Activated CD4-positive, alpha-beta T cell treated with anti-CD3 and anti-CD28 coated beads, Interleukin-2, Interleukin-4, amounts not matched to agents 100 ng/mL and 50 ng/mL, durations not matched to agents 16 hours and 8 hours (primary cell): ENCODE data around the gene NLGN1.

Experiments
- DNase-seq: peaks from one replicate; pipeline ENCODE4 v3.0.0-alpha.2; 2020; ENCODE audit warnings: low spot score

The NLGN1 gene

GRCh38 chr3:173992416-173992815, 594.9 kb downstream of the NLGN1 start:
- DNase-seq = no peak

GRCh38 chr3:173993299-173993698, 595.8 kb downstream of the NLGN1 start:
- no peak for DNase-seq

- no peak for DNase-seq
These were observed 603.1 kb downstream of the NLGN1 start for GRCh38 chr3:174000675-174001074.

DNA sequence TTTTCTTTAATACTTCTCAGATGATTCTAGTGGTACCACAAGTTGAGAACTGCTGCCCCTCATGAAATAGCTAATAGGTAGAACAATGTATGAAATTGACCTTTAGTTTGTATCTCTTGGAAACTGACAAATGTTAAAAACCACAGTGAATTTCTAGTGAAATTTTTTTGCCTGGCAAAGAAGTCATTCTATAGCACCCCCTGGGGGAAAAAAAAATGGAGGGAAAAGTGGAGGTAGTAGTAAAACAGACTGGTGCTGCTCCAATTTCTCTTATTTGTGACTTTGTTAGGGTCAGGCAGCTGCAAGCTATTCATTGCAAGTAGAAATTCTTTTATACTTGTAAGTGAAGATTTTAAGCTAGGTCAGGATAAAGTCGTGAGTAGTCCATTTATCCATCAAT, 605.0 kb downstream of the NLGN1 start:
- DNase-seq = no peak

- no peak for DNase-seq
These were observed 613.4 kb downstream of the NLGN1 start for GRCh38 chr3:174010907-174011306.

DNA sequence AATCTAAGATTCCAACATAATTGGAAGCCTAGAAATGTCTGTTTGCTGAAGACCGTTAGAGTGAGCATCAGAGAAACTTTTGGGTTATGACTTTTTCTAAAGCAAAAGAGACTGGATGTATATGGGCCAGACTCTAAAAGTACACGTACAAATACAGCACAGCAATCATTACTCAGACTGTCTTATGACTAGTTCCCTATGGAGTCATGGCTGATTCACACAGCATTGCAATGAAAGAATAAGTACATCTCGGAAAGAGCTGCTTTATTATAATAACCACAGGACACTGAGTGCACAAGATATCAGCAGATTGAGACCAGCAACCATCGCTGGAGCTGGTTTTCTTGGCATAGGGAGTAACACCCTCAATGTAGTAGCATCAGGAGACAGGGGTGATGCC, 618.6 kb downstream of the NLGN1 start:
- DNase-seq = no peak

DNA sequence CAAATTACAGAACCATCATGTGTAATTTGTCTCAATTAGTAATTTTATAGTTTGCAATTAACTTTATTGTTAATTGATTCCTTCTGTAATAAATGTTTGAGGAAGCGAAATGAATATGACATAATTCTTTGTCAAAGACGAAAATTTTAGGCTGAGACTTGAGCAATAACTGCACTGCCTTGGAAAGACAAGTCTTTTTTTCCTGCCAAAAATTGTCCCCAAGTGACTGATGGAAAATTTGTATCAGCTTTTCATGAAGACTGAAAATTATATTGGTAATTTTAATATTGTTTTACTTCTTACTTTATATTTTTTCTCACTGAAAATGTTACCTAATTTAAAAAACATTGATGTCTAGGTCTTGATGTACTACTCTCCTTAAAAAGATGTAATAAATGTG, 622.6 kb downstream of the NLGN1 start:
- DNase-seq = no peak

DNA sequence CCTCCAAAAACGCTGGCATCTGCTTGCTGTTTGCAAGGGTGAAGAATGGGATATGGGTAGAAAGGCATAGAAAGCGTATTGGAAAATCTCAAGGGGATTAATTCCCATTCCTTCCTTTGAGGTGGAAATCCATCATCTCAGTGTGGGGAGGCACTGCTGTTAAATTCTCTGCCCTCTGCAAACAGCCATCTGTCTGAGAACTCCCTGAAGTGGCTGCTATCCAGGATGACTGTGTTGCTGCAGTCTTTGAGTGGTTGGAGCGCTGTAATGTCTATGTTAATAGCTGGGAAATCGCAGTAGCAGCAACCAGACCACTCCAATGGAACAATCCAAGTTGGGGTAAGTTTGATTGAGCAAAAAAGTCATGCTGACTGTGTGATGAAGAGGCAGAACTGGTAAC, 625.9 kb downstream of the NLGN1 start:
- DNase-seq = no peak

DNA sequence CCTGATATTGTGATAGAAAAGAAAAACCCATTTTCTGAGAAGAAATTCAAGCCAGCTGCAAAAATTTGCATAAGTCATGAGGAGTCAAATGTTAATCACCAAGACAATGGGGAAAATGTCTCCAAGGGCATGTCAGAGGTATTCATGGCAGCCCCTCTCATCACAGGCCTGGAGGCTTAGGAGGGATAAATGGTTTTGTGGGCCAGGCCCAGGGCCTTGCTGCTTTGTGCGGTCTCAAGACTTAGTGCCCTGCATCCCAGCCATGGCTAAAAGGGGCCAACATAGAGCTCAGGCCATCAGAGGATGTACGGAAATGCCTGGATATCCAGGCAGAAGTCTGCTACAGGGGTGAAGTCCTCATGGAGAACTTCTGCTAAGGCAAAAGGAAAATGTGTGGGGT, 631.1 kb downstream of the NLGN1 start:
- no peak for DNase-seq

- no peak for DNase-seq
These were observed 637.9 kb downstream of the NLGN1 start for GRCh38 chr3:174035328-174035886.

DNA sequence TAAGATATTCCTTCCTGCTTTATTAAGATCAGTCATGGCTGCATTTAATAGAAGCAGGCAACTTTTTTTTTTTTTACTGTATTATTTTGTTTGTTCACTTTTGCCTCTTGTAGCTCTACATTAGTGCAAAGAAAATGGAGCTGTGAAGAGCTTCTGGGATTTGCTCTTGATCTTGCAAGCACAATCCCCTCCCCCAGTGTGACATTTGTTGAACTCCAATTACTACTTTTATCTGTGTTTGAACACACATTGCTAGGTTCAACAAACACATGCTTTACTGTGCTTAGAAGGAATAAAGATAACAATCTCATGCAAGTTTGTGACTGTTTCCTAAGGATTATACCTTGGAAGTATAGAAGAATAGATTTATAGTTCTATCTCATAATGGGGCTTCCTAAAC, 648.8 kb downstream of the NLGN1 start:
- no peak for DNase-seq

GRCh38 chr3:174049472-174049871, 651.9 kb downstream of the NLGN1 start:
- DNase-seq = no peak

GRCh38 chr3:174051191-174051590, 653.6 kb downstream of the NLGN1 start:
- DNase-seq = no peak

DNA sequence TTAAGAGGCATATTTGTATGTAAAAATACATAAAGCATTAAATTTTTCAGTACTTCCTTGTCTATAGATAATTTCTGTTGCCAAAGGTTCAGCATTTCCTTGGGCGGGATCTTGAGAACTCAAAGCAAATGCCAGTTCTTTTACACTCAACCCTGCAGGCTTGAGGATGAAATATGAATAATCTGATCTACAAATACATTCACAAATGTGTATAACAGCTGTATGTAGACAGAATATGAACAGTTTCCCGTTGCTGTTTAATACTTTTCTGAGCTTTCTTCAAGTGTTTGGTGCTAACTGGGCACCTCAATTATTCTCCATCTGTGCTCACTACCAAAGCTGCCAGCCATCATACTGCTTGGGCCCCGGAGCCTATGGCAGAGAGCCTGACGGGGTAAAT, 661.3 kb downstream of the NLGN1 start:
- DNase-seq = no peak

DNA sequence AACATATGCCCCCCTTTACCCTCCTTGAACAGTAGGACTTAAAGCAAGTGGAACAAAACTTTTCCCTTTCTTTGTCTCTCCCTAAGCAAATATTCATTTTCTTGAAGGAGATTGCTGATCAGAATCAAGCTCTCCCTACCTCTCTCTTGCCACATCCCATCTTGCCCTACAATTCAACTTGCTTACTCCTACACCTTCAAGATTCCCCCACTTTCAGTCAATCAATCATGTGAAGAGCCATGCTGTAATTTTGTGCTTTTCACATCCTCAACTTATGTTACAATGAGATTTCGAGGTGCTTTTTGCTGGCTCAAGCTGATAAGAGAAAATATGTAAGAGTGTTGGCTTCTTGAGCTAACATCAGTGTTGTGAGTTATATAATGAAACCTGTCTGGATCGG, 662.9 kb downstream of the NLGN1 start:
- no peak for DNase-seq

- DNase-seq = no peak
These were observed 663.6 kb downstream of the NLGN1 start for GRCh38 chr3:174061162-174061561.

DNA sequence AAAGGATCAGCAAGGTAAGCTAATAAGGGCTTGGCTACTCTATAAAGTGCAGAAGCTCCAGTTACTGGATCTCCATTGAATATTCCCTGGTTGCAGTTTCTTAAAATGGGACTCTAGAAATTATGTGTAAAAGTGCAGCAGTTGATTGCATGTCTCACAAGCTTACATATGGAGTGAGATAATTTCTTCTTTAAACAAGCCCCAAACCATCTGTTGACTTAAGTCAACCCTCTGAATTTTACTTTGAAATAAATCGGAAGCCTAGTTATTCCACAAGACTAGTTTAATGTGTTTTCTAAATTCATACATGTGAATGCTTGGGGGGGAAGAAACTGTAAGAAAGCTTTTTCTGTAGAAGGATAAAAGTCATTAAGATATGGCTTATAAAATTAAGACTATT, 664.2 kb downstream of the NLGN1 start:
- DNase-seq = no peak

GRCh38 chr3:174062923-174063322, 665.4 kb downstream of the NLGN1 start:
- no peak for DNase-seq

DNA sequence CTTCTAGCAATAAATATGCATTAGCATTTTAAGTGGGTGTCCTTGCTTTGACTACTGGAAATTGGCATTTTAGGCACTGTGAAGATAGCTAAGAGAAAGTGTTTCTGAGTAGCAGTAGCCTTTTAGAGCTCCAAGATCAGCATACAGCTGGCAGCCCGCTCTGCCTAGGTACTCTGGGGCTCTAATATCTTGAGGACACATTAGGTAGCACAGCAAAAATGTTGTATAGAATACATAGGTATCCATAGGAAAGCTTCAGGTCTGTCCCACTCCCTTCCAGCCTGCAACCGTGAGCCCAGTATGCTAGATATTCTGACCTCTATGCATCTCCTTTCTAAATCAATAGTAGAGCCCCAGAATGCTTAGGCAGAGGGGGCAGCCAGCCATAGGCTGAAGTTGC, 670.5 kb downstream of the NLGN1 start:
- no peak for DNase-seq

DNA sequence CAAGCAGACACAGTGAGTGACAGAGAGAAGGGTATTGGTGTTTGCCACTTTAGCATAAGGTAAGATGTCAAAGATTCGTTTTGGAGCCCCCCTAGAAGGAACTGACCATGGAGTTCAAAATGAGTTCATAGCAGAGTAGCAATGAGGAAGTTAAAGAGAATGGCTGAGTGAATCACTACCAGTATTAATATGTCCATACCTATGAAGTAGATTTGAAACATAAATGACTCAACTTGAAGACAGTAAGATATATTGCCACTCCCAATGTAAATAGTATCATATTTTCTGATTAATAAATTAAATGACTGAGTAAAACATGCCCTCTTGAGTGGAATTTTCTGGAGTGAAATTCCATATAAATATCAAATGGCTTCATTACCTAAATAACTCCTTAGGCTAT, 675.1 kb downstream of the NLGN1 start:
- no peak for DNase-seq

GRCh38 chr3:174083706-174084105, 686.2 kb downstream of the NLGN1 start:
- DNase-seq = no peak

- no peak for DNase-seq
These were observed 692.0 kb downstream of the NLGN1 start for GRCh38 chr3:174089592-174089991.

DNA sequence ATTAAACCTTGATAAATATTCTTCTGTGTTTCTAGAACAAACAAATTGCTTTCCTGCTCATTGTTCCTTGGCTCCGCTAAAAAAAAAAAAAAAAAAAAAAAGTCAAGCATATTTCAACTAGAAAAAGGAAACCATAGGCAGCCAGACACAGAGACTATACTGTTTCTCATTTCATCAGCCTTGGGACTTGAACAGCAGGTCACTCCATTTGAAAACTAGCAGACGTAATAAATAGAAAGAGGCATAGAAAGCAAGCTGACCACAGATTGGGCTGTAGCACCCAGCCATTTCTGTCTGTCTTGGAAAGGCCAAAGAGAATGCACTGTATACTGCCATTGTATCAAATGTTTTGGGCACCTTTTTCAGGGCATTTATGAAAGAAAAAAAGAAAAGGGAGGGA, 697.1 kb downstream of the NLGN1 start:
- DNase-seq = no peak

DNA sequence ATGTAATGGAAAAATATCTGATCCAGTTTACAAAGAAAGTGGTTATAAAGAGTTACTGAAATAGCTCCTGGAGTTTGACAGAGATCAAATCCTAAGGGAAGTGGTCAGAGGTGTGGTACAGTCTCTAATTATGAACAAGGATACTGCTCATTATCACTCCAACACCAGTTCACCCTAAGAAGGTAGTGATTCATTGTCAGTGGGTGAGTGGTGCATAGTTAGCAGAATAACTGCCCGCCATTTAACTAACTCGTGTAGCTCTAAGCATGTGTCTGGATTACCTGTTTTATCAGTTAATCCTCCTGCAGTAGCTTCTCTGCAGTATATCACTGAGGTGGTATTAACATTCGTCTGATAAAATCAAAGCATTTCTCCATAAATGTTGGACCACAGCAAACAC, 700.1 kb downstream of the NLGN1 start:
- DNase-seq = no peak

- DNase-seq = no peak
These were observed 701.2 kb downstream of the NLGN1 start for GRCh38 chr3:174098746-174099145.
